Measurements from ENCODE around the gene PSMD12.
"Not testable (repeated sequence)": the region's sequence is repeated elsewhere in the genome, so short reads cannot be mapped to it uniquely, and the experiment has no call there.

The PSMD12 gene

DNA sequence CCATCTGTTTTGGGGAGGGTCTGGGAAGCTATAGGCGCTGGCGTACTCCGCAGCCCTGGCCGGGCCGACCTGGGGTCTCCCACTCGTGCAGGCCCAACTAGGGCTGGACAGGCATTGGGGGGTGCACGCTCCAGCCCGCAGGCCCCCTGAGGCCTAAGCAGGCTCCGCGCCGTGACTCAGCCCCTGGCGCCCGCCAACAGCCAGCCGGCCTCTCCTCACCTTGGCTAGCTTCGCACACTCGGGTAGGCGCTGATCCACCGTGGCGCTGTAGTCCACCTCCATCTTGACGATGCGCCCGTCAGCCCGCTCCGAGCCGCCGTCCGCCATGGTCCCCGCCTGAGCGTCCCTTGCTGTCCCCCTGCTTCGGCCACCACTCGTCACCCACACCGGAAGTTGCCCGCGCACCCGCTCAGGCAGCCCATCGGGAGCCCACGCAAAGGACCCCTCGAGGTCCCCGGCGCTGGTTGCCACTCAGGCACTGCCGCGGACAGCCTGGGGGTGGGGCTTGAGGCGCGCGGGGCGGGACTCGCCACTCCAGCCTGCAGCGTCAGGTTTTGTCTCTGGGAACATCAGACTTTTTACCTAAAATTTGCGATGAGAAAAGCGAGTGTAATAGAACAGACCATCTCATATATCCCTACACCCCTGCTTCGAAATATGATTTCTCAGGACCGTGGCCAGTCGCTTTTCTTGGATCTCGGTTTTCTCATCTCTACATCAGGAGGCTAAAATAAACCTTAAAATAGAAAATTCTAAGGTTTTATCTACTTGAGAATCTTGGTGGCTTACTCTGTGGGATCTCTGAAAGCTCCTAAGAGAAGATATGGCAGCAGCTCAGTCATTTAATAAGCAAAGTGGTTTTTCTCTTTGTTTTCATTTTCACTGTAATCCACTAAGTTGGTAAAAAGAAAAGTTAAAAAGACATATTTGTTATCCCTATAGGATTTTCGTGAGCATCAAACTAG lies at the start of gene PSMD12:
Gene PSMD12, minus strand, starts transcription at position 385 of the 965 bp plus-strand sequence. Its CDS starts 58 bp downstream, at position 327.
- peak; percentile 80 to 84 for DNase-seq (ENCODE audit: low read depth in 2 of 2)

DNA sequence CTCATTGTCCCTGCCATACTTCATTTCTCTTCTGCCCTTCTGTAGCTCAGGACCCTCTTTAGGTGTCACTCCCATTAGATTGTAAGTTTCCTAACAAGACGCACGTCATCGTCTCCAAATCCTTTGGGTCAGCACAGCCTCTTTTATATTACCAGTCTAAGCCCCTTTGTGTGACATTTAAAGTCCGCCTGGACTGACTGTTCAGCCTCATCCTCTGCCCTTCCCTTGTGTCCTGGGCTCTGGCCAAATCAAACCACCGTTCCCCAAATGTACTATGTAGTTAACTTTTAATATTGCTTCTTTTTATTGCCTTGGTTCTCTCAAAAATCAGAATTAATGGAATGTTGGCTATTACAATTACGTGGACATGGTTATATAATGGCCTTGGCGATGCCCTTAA lies 48.9 kb upstream of the PSMD12 start:
- DNase-seq (ENCODE audit: low read depth in 2 of 2), result no peak

DNA sequence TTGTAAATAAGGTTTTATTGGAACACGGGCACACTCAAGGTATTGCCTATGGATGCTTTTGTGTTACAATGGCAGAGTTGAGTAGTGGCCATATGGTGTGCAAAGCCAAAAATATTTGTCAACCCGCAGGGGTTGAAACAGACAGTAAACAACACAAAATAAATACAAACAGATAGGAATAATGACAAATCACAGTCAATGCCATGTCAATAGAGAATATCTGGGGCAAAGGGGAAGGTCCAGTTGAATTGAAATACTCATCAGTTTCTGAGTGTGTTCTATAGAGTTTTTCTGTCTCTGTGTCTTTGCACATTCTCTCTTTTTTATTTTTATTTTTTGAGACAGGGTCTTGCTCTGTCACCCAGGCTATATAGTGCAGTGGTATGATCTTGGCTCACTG lies 48.2 kb upstream of the PSMD12 start:
- DNase-seq (ENCODE audit: low read depth in 2 of 2), result no peak

DNA sequence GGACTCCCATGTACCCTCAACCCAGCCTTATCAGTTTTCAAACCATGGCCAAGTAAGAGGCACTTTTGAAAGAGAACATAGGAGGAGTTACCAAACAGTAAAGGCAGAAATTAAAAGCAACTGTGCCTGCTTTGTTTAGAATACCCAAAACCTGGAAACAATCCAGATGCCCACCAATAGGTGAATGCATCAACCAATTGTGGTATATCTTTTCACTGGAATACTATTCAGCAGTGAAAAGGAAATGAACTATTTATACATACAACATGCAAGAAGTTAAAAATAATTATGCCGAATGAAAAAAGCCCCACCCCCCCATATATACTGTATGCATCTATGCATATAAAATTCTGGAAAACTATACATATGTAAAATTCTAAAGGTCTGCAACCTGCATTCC lies 47.8 kb upstream of the PSMD12 start:
- DNase-seq (ENCODE audit: low read depth in 2 of 2), result no peak

DNA sequence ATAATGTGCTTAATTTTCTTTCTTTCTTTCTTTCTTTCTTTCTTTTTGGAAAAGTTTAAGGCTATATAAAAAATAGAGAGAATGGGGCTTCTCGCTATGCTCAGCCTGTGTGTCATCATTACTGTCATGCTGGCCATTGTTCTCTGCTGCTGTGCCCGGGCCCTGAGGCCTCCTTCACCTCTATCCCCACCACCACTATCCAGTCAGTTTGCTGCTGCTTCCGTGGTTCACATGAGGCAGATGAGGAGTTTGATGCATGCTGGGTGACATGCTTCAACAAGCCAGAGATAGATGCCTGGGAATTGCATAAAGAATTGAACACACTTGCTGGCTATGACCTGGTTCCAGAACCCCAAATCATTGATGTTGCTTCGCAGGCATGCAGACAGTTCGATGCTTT lies 47.0 kb upstream of the PSMD12 start:
- no peak for DNase-seq (ENCODE audit: low read depth in 2 of 2)

DNA sequence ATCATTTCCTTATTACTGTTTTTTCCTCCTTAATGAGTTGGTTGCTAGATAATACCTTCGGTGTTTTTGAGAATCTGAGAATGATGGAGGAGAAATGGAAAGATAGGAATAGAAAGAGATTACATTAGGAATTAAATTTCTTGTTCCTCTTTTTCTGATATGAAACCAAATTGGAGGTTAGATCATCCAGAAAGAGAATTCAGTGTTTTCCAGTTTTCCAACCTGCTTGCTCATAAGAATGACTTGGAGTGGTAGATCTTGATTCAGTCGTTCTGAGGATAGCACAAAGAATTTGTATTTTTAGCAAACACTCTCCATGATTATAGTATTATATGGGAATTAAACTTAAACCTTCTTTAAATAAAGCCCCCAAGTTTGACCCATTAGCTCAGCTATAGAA lies 46.6 kb upstream of the PSMD12 start:
- DNase-seq (ENCODE audit: low read depth in 2 of 2), result no peak

DNA sequence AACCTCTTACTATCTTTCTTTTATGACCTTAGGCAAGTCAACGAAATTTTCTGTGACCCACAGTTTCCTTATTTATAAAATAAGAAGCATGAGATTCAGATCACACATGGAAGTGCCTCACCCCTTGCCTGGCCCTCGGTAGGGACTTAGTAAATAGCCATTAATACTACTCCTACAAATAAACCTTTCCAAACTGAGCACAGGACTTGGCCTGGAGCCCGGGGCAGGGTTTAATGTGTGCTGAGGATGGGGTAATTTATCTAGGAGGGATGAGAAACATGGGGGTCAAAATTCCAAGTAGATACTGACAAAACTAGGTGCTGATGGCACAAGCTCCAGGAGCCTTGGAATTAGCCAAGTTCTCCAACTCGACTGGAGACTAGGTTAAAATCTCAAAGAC lies 45.7 kb upstream of the PSMD12 start:
- DNase-seq (ENCODE audit: low read depth in 2 of 2), result no peak

DNA sequence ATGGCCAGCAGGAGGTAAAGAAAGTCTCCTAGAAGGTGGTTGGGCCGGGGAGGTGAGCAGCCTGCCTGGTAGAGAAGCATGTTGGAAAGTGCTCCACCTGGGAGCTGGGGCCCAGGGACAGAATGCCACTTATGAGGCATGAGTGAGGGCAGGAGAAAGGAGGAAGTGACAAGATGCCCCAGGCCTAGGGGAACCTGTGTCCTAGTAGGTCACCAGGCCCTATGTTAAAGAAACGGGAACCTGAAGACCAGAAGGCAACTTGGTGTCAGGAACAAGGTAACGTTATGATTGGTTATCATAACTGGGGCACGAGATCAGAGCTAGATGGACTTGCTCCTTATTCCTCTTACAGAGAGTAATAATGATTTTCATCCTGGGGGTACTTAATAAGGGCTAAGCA lies 45.0 kb upstream of the PSMD12 start:
- DNase-seq (ENCODE audit: low read depth in 2 of 2), result no peak

DNA sequence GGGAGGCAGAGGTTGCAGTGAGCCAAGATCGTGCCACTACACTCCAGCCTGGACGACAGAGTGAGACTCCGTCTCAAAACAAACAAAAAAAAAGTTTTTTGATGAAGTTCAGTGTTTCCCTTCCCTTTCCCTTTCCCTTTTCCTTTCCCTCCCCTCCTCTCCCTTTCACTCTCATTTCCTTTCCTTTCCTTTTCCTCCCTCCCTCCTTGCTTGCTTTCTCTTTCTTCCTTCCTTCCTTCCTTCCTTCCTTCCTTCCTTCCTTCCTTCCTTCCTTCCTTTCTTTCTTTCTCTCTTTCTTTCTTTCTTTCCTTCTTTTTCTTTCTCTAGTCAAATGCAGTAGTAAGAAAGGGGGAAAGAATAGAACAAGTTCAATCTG lies 42.1 kb upstream of the PSMD12 start:
- not testable (repeated sequence) for DNase-seq (ENCODE audit: low read depth in 2 of 2)

DNA sequence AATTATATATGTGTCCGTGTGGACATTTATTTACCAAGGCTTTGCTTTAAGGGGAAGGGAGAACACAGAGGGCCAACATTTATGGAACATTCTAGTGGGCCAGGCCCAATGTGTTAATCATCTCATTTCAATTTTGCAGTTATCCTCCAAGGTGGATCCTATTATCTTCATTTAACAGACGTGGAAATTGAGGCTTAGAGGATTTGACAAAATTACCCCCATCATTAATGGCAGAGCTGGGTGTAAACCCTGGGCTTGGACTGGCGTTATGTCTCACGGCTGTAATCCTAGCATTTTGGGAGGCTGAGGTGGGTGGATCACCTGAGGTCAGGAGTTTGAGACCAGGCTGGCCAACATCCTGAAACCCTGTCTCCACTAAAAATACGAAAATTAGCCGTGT lies 37.1 kb upstream of the PSMD12 start:
- no peak for DNase-seq (ENCODE audit: low read depth in 2 of 2)

DNA sequence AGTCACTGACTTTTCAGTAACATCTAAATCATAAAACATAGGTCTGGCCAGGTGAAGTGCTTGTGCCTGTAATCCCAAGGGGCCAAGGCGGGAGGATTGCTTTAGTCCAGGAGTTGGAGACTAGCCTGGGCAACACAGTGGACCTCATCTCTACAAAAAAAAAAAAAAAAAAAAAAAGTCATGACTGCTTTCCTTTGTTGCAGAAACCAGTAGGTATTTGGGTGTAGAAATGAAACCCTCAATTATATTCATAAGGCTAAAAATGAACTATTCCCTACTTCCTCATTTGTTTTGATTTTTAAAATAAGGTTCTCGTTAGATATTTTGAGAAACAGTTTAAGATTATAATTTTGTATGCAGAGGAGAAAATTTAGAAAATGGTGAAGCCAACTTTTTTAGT lies 36.7 kb upstream of the PSMD12 start:
- no peak for DNase-seq (ENCODE audit: low read depth in 2 of 2)

DNA sequence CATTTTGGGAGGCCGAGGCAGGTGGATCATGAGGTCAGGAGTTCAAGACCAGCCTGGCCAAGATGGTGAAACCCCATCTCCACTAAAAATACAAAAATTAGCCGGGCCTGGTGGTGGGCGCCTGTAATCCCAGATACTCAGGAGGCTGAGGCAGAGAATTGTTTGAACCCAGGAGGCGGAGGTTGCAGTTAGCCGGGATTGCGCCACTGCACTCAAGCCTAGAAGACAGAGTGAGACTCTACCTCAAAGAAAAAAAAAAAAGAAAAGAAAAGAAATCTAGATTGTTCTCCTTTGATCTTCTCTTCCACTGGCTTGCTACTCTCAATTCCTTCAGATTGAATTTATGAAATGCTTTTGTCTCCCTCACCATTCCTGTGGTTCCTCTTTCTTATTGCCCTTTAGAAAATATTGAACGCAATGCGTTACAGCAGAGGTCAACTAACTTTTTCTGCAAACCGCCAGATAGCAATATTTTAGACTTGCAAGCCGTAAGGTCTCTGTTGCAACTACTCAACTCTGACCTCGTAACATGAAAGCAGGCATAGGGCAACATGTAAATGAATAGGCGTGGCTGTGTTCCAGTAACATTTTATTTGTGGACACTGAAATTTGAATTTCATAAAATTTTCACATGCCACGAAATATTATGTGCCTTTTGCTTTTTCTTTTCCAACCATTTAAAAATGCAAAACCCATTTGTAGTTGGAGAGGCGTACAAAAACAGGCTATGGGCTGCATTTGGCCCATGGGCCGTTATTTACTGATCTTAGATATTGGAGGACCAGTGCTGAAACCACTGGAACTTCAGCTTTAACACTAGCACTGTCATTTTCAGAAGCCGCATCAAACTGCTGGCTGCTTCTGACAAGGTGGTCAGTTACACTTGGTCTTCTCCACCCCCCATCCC lies 35.5 kb upstream of the PSMD12 start:
- DNase-seq (ENCODE audit: low read depth in 2 of 2), result no peak

DNA sequence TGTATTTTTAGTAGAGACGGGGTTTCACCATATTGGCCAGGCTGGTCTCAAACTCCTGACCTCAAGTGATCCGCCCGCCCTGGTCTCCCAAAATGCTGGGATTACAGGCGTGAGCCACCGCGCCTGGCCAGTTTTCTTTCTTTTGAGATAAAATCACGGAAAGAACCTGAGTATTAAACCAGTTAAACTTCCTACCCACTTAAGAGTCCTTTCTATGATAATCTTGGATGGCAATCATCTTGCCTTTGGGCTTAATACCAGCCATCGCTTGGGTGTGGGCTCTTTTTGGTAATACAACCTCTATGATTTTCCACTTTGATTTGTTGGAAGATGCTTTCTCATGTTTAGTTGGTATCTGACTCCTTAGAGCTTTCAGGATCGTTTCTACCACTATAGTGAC lies 34.7 kb upstream of the PSMD12 start:
- no peak for DNase-seq (ENCODE audit: low read depth in 2 of 2)

DNA sequence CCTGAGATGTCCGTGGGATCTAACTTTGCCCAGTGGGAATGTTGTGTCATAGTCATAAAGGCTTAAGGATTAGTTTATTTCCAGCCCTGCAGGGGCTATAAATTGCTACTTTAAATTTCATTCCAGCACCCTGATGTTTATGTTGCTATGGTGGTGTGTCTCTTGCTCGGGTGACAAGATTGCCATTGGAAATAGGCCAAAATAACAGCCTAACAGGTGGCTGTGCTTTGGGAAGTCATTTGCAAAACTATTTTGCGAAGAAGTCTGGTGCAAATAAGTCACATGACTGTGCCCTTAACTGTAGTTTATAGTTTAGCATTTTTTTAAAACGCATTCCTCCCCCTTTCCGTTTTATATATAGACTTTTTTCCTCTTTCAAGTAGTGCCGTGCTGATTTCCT lies 33.8 kb upstream of the PSMD12 start:
- no peak for DNase-seq (ENCODE audit: low read depth in 2 of 2)

DNA sequence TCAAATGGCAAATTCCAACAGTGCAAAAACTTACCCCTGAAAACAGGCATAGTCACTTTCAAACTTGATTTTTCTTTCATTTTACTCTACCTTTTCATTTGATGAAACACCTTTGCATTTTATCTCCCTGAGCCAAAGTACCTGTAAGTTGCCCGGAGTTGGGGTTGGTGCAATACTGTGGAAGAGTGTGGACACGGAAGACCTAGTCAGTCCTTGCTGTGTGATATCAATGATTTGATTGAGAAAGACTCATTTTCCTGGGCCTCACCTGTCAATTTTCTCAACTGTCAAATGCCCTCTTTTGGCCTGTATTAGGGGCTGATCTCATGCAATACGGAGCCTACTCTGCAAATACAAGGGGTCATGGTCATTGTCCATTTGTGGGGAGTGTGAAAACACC lies 33.3 kb upstream of the PSMD12 start:
- DNase-seq (ENCODE audit: low read depth in 2 of 2), result no peak

DNA sequence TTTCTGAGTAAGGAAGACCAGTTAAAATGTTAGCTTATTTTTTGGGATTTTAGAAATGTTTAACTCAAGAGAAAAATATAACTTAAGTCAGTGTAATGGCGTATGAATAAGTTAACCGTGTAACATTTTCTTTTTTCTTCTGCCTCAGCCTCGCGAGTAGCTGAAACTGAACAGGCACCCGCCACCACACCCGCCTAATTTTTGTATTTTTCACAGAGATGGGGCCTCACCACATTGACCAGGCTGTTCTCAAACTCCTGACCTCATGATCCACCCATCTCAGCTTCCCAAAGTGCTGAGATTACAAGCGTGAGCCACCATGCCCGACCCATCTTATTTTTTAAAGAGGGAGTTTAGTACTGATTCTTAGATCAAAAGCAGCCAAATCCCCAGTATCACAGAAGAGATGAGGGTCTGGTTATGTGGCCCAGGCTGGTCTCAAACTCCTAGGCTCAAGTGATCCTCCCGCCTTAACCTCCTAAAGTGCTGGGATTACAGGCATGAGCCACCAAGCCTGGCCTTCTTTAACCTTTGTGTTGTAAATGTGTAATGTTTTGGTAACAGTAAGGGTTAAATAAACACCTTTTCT lies 27.5 kb upstream of the PSMD12 start:
- DNase-seq (ENCODE audit: low read depth in 2 of 2), result no peak

DNA sequence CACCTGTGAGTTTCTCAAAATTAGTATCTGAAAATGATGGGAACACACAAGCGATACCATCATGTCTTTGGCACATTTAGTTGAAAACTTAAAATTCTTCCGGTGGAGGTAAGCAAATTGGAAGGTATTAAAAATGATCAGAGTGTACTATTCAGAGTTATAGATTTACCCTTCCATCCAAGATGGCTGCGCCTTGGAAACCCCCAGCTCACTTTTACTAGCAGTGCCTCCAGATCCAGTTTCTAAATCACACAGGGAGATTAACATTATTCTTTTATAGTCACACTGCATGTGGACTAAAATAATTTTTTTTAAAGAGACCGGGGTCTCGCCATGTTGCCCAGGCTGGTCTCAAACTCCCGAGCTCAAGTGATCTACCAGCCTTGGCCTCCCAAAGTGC lies 25.7 kb upstream of the PSMD12 start:
- no peak for DNase-seq (ENCODE audit: low read depth in 2 of 2)

DNA sequence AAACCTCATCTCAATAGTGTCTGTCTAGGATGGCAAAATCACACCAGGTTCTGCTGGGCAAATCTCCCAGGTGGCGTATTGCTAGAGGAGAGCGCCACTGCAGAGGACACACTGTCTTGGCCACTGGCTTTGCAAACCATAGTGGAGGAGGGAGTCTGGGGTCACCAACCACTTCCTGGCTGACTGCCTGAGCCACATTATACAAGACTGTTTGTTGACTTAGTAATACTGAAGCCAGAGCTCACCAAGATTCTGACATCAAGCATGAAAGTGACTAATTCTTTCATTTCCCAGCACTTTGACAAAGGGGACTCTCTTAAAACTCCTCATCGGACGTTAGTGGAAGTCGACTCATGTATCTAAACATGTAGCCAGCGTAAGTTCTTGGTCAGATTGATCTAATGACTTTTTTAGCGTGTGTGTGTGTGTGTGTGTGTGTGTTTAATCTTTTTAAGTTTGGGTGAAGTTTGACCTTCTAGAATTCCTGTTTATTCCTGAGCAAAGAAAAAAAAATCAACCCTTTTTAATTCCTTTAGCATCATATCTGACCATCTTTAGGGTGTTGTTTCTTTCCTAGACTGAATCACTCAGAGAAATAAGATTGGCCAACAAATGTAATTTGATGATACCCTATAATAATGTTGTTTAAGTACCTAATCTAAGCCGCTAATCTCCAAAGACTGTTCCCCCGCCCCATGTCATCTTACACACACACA lies 24.4 kb upstream of the PSMD12 start:
- DNase-seq (ENCODE audit: low read depth in 2 of 2), result peak; percentile 51 to 53

DNA sequence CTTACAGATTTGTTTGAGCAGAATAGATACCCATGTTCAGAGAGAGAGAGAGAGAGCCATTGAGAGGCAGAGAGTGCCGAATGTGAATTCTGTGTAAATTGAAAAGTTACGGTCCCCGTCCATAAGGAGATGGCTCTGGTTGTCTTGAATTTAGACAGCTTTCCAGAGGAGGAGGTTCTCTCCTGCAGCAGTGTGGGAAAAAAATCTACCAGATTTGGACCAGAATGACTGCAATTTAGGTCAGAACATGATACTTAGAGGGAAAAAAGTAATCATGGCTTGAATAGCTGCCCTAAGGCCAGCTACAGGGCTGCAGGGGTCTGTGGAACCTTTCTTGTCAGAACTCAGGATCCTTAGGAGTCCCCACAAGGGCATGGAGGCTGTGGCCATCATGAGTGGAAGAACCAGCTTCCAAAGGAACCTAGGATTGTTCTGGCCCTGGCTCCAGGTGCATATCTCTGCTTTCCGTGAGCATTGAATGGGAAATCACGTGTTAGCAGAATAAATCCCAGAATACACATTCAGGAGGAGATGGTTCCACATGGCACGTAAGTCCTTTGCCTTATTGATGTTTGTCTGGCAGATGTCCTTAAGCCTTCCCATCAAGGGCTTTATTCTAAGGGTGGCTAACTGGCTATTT lies 23.7 kb upstream of the PSMD12 start:
- DNase-seq (ENCODE audit: low read depth in 2 of 2), result no peak

DNA sequence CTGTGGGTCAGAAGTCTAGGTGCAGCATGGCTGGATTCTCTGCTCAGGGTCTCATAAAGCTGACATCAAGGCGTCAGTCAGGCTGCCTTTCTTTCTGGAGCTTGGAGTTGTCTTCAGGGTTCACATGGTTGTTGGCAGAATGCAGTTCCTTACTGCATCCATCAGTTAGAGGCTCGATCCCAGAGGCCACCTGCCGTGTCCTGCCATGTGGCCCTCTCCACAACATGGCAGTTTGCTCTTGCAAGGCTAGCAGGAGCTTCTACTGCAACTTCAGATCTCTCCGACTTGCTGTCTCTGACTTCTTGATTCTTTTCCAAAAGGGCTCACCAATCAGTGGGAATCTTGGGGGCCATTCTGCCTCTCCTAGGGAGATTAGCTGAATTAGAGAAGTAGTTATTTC lies 22.6 kb upstream of the PSMD12 start:
- no peak for DNase-seq (ENCODE audit: low read depth in 2 of 2)

DNA sequence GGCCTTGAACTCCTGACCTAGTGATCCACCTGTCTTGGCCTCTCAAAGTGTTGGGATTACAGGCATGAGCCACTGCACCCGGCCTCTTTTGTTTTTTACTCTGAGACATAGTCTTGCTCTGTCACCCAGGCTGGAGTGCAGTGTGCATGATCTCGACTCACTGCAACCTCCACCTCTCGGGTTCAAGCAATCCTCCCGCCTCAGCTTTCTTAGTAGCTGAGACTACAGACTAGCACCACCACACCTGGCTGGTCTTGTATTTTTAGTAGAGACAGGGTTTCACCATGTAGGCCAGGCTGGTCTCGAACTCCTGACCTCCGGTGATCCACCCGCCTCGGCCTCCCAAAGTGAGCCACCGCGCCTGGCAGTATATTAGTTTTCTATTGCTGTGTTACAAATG lies 22.2 kb upstream of the PSMD12 start:
- not testable (repeated sequence) for DNase-seq (ENCODE audit: low read depth in 2 of 2)
